ENCODE results near the gene SLC12A3. TPM values are rescaled to one million over a fixed set of nuclear protein-coding genes. Genes with fewer than 3 reads are reported as not detected.

SLC12A3 gene
- total and polyA plus RNA-seq, 2 of the 8 experiments (the other 6 are each of a cell fraction or from before 2014, with no cell fraction given) = not detected

DNA sequence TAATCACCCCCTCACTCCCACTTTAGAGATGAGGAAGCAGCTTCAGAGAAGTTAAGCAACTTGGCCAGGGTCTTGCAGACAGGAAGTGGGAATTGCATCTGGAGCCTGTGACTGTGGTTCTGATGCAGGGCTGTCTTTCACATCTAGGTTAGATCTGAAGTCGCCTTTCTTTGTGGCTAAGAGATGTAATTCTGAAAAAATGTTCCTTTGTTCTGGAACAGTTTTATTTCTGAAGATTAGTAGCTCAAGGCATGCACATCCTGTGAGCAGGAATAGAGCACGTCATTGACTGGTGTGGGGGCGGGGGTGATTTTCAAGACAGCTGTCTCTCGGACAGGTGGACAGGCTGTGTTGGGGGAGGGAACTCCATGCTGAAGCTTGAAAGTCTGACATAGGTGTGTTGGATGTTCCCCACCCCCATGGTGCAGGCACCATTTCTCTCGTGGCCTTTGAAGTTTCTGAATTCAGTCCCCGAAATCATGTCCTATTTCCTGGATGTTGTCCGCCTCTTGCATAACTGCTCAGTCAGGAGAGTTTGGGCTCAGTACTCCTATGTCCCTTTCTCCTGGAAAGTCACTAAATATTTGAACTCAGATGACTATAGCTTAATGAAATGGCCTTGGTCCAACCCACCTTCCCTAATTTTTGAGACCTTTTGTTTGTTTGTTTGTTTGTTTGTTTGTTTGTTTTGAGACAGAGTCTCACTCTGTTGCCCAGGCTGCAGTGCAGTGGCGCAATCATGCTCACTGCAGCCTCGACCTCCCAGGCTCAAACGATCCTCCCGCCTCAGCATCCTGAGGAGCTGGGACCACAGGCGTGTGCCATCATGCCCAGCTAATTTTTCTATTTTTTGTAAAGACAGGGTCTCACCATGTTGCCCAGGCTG is 45.9 kb downstream of the SLC12A3 start (continued):
- TF ChIP-seq BRCA1 (IDR thresholded peaks at IDR 0.05; ENCODE audit: low read depth, low read length) (no peak), SIN3A (conservative IDR thresholded peaks at IDR 0.05 in 1 of 2, IDR thresholded peaks at IDR 0.05 in 1 of 2; ENCODE audit: low read depth in 1 of 2, low read length in 2 of 2) (no peak), SP1 (IDR thresholded peaks at IDR 0.05; ENCODE audit: low read depth, low read length) (no peak), CHD1 (IDR thresholded peaks at IDR 0.05; ENCODE audit: low read depth, low read length) (no peak), BACH1 (IDR thresholded peaks at IDR 0.05; ENCODE audit: low read length) (no peak)
- TF ChIP-seq, protein P1, sequence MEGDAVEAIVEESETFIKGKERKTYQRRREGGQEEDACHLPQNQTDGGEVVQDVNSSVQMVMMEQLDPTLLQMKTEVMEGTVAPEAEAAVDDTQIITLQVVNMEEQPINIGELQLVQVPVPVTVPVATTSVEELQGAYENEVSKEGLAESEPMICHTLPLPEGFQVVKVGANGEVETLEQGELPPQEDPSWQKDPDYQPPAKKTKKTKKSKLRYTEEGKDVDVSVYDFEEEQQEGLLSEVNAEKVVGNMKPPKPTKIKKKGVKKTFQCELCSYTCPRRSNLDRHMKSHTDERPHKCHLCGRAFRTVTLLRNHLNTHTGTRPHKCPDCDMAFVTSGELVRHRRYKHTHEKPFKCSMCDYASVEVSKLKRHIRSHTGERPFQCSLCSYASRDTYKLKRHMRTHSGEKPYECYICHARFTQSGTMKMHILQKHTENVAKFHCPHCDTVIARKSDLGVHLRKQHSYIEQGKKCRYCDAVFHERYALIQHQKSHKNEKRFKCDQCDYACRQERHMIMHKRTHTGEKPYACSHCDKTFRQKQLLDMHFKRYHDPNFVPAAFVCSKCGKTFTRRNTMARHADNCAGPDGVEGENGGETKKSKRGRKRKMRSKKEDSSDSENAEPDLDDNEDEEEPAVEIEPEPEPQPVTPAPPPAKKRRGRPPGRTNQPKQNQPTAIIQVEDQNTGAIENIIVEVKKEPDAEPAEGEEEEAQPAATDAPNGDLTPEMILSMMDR (IDR thresholded peaks at IDR 0.05; ENCODE audit: control extremely low read depth in 1 of 3, insufficient read depth in 1 of 3, low read depth in 1 of 3, low read length in 3 of 3) = no peak

All from H1 (cell line).